ENCODE data around the gene PEAR1.
A peak's percentile ranks its signal among the peaks of the same experiment; 100 is the strongest.

Gene PEAR1

DNA sequence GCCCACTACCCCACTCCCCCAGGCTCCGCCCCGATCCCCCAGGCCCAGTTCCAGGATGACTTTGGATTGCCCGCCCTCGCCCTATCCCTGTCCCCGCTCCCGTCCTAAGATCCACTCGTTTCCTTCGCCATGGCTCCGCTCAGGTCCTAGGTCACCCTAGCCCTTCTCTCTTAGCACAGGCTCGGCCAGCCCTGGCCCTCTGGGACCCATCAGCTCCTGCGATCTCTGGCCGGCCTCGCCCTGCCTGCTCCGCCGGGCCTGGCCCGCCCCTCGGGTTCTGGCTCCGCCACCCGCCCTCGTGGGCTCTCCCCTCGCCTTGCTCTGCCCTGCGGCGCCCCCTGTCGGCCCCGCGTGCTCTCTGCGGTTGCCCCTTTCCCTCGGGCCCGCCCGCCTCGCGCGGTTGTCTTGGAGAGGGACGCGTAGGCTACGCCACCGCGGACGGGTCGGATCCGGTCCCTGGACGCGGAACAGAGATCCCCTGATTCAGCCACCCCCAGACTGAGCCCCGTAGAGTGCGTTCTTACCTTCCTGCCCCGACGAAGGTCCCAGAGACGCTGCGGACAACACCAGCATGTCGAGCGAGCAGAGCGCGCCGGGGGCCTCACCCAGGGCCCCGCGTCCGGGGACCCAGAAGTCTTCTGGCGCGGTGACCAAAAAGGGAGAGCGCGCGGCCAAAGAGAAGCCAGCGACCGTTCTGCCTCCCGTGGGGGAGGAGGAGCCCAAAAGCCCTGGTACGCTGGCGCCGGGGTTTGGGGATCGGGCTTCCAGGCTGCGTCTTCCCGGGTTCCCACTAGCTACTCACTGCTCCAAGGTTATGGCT is 26.9 kb downstream of the PEAR1 start, which contains the start of gene LRRC71:
TSS of gene LRRC71 (plus strand) at position 400 of the 820 bp plus-strand sequence. CDS start at position 572, 172 bp downstream.
- TF ChIP-seq, protein P1, sequence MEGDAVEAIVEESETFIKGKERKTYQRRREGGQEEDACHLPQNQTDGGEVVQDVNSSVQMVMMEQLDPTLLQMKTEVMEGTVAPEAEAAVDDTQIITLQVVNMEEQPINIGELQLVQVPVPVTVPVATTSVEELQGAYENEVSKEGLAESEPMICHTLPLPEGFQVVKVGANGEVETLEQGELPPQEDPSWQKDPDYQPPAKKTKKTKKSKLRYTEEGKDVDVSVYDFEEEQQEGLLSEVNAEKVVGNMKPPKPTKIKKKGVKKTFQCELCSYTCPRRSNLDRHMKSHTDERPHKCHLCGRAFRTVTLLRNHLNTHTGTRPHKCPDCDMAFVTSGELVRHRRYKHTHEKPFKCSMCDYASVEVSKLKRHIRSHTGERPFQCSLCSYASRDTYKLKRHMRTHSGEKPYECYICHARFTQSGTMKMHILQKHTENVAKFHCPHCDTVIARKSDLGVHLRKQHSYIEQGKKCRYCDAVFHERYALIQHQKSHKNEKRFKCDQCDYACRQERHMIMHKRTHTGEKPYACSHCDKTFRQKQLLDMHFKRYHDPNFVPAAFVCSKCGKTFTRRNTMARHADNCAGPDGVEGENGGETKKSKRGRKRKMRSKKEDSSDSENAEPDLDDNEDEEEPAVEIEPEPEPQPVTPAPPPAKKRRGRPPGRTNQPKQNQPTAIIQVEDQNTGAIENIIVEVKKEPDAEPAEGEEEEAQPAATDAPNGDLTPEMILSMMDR (IDR thresholded peaks at IDR 0.05), result peak; percentile 72

DNA sequence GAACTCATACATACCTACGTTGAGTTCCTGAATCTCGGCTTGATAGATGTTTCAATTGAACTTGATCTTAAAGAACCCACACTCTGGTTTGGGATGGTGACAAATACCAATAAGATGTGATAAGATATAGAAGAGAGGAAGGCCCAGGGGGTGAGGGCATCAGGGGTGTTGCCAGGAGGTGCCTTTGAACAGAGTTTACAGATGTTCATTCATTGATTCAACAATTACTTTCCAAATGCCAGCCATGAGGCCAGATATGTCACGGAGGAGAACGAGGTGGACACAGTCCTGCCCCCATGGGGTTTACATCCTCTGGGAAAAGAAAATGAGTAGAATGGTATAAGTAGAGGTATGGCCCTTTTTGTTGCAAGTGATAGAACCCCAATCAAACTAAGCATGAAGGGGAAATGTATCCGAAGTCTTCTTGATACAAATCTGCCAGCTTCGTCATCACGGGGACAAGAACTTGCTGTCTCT is 27.6 kb downstream of the PEAR1 start:
- TF ChIP-seq, protein P1 (IDR thresholded peaks at IDR 0.05), result no peak

DNA sequence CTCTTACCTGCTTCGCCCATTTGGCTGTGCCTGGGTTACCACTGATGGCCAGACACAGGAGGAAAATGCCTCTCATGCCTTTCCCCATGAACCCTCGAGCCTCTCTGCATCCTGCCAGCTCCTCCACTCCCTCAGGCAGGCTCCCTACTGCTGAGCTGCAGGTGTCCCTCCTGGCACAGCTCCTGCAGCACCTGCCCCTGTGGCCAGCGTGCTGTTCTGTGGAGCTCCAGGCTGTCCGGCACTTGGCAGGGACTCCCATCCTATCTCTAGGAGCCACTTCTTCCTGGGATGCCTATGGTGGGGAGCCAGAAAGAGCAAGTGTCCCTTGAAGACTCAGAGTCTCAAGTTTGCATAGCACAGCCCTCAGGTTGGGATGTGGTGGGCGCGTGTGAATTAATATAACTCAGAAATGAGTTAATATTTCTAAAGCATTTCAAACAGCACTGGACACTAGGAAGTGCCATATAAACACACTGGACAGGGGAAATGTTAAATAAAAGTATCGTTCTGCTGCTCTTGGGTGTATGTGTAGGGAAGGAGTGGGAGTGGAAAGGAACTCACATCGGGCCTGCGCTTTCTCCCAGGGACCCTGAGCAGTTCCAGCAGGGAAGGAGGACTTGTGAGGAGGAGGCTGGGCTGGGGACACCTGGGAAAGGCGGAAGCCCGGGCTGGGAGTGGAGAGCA is 29.6 kb downstream of the PEAR1 start:
- TF ChIP-seq, protein P1 (IDR thresholded peaks at IDR 0.05), result no peak

DNA sequence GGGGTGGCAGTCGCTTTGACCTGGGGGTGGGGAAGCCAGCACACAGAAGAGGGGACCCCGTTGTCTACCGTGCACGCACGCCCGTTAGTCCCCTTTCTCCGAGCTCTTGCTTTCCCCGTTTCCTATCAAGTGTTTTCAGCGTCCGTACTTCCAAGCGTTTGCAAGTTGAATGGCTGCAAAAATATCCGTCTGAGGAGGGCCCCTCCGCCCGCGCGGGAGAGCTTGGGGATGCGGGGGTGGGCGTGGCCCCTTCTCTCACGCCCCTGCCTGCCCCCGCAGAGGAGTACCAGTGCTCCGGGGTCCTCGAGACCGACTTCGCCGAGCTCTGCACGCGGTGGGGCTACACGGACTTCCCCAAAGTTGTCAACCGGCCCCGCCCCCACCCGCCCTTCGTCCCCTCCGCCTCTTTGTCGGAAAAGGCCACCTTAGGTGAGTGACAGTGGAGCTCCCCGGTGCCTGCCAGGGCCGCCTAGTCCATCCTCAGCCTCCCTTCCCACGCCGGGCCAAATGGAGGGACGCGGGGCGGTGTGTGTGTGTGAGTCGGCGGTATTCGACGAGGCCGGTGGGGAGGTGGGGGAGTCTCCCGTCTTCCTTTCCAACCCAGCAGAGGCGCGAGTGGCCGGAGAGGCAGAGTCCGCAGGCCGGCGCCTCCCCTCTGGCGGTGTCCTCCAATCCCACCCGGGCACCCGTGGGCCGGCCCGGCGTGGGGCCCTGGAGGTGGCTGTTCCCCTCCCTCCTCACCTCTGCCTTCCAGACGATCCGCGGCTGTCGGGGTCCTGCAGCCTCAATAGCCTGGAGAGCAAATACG is 30.4 kb downstream of the PEAR1 start:
- TF ChIP-seq, protein P1 (IDR thresholded peaks at IDR 0.05), result no peak

DNA sequence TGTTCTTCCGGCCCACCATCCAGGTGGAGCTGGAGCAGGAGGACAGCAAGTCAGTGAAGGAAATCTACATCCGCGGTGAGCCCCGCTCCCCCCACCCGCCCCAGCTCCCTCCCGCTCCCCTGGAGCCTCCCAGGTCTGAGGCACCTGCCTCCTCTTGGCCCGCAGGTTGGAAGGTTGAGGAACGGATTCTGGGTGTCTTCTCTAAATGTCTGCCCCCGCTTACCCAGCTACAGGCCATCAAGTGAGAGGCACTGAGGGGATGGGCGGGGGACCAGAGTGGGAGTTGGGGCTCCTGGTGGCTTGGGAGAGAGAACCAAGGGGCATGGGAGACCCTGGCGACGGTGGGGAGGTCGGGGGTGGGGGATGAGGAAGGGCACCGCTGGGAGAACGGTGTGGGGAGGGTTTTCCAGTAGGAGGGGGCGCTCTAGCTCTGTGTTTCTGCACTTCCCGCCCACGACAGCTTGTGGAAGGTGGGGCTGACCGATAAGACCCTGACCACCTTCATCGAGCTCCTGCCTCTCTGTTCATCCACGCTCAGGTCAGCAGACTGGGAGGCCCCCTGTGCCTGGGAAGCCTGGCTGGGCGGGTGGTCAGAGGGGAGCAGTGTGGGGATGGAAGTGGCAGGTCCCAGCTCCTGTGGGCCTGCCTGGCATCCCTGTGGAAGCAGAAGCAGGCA is 31.1 kb downstream of the PEAR1 start:
- TF ChIP-seq, protein P1 (IDR thresholded peaks at IDR 0.05), result no peak

DNA sequence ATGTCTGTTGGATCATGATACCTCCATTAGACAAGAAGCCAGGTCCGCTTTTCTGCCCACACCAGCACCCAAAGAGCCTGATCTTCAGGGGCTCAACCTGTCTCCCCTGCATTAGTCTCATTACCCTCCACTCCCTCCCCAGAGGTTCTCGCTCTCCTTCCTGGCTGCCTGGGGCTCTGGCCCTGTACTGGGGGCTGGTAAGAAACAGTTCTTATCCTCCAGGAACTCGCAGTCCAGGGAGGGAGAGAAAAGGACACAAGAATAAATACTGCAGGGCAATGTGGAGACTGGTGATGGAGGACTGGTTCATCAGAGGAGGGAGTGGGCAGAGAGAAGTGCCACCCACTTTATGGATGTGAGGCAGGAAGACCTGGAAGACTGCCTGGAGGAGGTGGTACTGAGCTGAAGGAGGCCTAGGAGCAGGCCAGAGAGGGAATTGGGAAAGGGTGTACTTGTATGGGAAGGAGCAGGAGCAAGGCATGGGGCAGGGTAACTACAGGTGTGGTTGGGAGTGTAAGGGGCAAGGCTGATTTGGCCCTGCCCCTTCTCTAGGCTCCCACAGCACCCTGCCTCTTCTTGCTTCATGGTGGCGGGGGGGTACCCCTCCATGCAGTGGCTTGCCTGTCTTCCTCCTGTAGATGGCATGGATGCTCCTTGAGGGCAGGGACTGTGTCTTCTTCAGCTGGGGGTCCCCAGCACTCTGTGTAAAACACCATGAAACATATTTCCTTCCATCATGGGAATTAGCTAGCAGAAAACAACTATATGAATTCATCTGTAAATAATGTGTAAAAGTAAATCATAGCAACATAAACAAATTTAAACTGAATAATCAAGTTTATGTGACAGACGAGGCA is 31.9 kb downstream of the PEAR1 start:
- TF ChIP-seq, protein P1 (IDR thresholded peaks at IDR 0.05), result no peak
